GM10248 (cell line): ENCODE data around the gene BCORL1.

Experiments
- CTCF ChIA-PET: fragments of 300-600 bp; sonication (Branson Sonifier 250); formaldehyde crosslinking; extraction: SDS; loops from one replicate; lab custom pipeline; 2021; ENCODE audit warnings: antibody characterized with exemption; lab: Yijun Ruan, JAX
- POLR2A ChIA-PET: fragments of 350-650 bp; sonication (Branson Sonifier 250); formaldehyde crosslinking; extraction: SDS; loops from one replicate; lab custom pipeline; 2020; ENCODE audit warnings: antibody characterized with exemption; lab: Yijun Ruan, JAX
- DNase-seq: peaks from one replicate; pipeline ENCODE4 v3.0.0; 2012; ENCODE audit errors: extremely low spot score
- CTCF ChIP-seq: IDR thresholded peaks from 2 replicates; pipeline ENCODE4 v1.5.1; 2012; ENCODE audit warnings: mild to moderate bottlenecking, low read depth; ENCODE audit errors: extremely low read depth, missing control alignments, control extremely low read depth

The BCORL1 gene

GRCh38 chrX:130039847-130040246 lies 57.4 kb downstream of the BCORL1 start:
- no peak for DNase-seq
- ChIA-PET CTCF (interaction anchor here (0.9 to 5.4 kb wide), 6 partner anchors 10 to 115 kb away, joined by 3 to 31 read pairs (median 5); no protein-coding TSS in a partner anchor), POLR2A (no interaction called here)
- TF ChIP-seq CTCF = no peak

GRCh38 chrX:130047416-130047815 lies 65.0 kb downstream of the BCORL1 start:
- CTCF ChIA-PET = interaction anchor here (1.0 to 1.8 kb wide), 5 partner anchors 13 to 122 kb away, joined by 3 to 5 read pairs (median 3); no protein-coding TSS in a partner anchor
- no peak for TF ChIP-seq CTCF
- DNase-seq = no peak
- POLR2A ChIA-PET = no interaction called here

GRCh38 chrX:130048686-130049222 lies 66.3 kb downstream of the BCORL1 start:
- ChIA-PET CTCF (interaction anchor here (1.1 to 1.2 kb wide), 2 partner anchors 16 to 20 kb away, joined by 3 read pairs; no protein-coding TSS in a partner anchor), POLR2A (no interaction called here)
- no peak for TF ChIP-seq CTCF
- DNase-seq = no peak

- DNase-seq = no peak
- CTCF ChIA-PET = no interaction called here
- POLR2A ChIA-PET = no interaction called here
- no peak for TF ChIP-seq CTCF
These were observed 67.4 kb downstream of the BCORL1 start for GRCh38 chrX:130049821-130050220.

- CTCF ChIA-PET = interaction anchor here (0.9 to 1.6 kb wide), 2 partner anchors 9 to 23 kb away, joined by 3 to 4 read pairs; no protein-coding TSS in a partner anchor
- POLR2A ChIA-PET = no interaction called here
- no peak for TF ChIP-seq CTCF
- DNase-seq = no peak
These were observed 68.9 kb downstream of the BCORL1 start for GRCh38 chrX:130051176-130051845.

GRCh38 chrX:130053236-130053635 lies 70.8 kb downstream of the BCORL1 start:
- no peak for TF ChIP-seq CTCF
- no peak for DNase-seq
- POLR2A ChIA-PET = no interaction called here
- CTCF ChIA-PET = no interaction called here
